Astrocyte (in vitro differentiated cells and primary cell): ENCODE data around the gene FAM53B.

Experiments used
- EZH2 ChIP-seq: IDR thresholded peaks from 2 replicates; pipeline ENCODE4 v1.6.1; 2012; ENCODE audit warnings: mild to moderate bottlenecking, low read length, inconsistent platforms; ENCODE audit not compliant: insufficient read depth
- TF ChIP-seq, protein P1 (sequence below): IDR thresholded peaks from 2 replicates; pipeline ENCODE4 v1.5.1; 2011; ENCODE audit warnings: low read depth, mild to moderate bottlenecking, inconsistent platforms, low read length, moderate library complexity; ENCODE audit not compliant: insufficient read depth

DNA sequence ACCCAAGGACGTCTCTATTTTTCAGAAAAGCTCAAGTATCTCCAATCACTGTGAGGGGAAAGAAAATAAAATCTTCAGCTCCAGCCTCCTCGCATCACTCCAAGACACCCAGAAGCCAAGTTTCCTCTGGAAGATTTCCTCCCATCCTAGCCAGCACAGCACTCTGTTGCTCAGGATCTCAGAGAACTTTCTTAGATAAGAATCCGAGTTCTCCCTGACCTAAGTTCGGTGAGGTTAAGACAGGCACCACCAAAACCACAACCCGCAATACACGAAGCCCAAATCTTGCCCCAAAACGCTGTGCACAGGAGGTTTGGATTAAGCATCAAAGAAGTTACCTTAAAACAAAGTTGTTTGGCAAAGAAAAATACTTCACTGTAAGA, 4.2 kb downstream of the FAM53B start:
- TF ChIP-seq, protein P1, sequence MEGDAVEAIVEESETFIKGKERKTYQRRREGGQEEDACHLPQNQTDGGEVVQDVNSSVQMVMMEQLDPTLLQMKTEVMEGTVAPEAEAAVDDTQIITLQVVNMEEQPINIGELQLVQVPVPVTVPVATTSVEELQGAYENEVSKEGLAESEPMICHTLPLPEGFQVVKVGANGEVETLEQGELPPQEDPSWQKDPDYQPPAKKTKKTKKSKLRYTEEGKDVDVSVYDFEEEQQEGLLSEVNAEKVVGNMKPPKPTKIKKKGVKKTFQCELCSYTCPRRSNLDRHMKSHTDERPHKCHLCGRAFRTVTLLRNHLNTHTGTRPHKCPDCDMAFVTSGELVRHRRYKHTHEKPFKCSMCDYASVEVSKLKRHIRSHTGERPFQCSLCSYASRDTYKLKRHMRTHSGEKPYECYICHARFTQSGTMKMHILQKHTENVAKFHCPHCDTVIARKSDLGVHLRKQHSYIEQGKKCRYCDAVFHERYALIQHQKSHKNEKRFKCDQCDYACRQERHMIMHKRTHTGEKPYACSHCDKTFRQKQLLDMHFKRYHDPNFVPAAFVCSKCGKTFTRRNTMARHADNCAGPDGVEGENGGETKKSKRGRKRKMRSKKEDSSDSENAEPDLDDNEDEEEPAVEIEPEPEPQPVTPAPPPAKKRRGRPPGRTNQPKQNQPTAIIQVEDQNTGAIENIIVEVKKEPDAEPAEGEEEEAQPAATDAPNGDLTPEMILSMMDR, result no peak
- TF ChIP-seq EZH2, result no peak
